ENCODE results near the gene CTNNA1.

Gene CTNNA1

GRCh38 chr5:138936225-138936967 is 183.2 kb downstream of the CTNNA1 start:
- no peak for DNase-seq

- DNase-seq, result no peak
These were observed 183.7 kb downstream of the CTNNA1 start for GRCh38 chr5:138936968-138937345.

DNA sequence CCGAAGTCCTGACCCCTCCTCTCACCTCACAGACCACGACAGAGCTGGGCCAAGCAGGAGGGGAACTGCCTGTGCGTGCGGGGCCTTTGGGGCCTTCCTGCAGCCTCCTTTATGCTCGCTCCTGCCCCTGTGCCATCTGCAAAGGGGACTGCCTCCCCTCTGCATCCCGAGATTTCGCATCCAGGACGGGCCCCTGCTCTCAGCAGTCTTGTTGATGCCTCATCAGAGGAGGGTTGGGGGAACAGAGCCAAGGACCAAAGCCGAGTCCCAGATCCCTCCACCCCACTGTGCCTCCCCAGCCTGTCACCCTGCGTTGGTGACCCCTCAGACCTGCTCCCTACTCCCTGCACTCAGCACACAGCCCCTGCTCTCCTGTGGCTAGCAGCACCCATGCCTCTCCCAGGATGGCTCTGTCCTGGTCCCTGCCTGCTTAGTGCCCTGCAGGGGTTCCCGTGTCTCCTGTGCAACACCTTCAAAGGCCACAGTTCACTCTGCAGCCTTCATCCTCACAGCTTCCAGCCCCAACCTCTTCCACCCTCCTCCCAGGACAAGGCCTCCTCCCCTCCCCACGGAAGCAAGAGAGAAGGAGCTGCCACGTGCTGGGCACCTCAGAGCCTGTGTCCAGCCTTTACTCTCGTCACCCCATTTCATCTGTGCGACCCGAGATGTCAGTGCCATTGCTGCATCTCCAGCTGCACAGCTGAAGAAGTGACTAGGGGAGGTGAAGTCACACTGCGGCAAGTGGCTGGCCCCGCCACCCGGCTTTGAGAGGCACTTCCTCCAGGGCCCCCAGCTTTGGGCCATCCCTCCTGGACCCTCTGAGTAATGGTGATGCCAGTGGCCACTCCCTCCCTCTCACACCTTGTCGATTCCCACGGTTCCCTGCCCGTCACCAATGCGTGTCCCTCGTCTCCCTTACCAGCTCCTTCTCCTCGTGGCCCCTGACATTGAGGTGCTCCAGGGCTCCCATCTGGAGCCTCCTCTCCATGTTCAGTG is 184.5 kb downstream of the CTNNA1 start:
- no peak for DNase-seq

GRCh38 chr5:138938526-138938925 is 185.3 kb downstream of the CTNNA1 start:
- DNase-seq, result no peak

DNA sequence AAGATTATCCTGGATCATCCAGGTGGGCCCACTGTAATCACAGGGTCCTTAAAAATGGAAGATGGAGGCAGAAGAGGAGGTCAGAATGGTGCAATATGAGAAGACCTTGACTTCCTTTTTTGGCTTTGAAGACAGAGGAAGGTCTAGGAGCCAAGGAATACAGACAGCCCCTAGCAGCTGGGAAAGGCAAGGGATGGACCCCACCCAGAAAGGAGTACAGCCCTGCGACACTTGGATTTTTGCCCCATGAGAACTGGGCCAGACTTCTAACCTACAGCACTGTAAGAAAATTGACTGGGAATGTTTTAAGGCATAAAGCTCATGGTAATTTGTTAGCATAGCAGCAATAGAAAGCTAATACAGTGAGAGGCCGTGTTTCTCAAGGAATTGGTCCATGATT is 188.8 kb downstream of the CTNNA1 start:
- no peak for DNase-seq

DNA sequence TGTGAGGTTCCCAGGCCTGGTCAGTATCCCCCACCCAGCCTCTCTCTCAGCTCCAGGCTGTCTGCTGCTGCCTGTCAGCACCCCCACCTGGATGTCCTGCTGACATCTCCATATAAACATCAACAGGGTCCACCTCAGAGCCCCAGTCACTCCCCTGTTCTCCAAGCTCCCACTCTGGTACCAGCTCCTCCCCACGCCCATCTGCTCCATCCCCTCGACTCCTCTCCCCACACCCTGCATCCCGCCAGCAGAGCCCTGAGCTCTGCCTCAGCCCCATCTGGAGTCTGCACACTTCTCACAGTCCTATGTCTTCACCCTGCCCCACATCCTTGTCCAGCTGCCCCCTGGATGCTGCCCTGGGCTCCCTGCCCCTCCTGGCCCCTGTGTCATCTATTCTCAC is 189.6 kb downstream of the CTNNA1 start:
- no peak for DNase-seq

- DNase-seq, result no peak
These were observed 190.5 kb downstream of the CTNNA1 start for GRCh38 chr5:138943599-138944173.

GRCh38 chr5:138944527-138945322 is 191.5 kb downstream of the CTNNA1 start:
- DNase-seq, result no peak

GRCh38 chr5:138945421-138946240 is 192.4 kb downstream of the CTNNA1 start:
- DNase-seq, result no peak

GRCh38 chr5:138946241-138946623 is 193.0 kb downstream of the CTNNA1 start:
- DNase-seq, result no peak

- no peak for DNase-seq
These were observed 193.8 kb downstream of the CTNNA1 start for GRCh38 chr5:138946831-138947560.

GRCh38 chr5:138947780-138948179 is 194.6 kb downstream of the CTNNA1 start:
- DNase-seq, result no peak

DNA sequence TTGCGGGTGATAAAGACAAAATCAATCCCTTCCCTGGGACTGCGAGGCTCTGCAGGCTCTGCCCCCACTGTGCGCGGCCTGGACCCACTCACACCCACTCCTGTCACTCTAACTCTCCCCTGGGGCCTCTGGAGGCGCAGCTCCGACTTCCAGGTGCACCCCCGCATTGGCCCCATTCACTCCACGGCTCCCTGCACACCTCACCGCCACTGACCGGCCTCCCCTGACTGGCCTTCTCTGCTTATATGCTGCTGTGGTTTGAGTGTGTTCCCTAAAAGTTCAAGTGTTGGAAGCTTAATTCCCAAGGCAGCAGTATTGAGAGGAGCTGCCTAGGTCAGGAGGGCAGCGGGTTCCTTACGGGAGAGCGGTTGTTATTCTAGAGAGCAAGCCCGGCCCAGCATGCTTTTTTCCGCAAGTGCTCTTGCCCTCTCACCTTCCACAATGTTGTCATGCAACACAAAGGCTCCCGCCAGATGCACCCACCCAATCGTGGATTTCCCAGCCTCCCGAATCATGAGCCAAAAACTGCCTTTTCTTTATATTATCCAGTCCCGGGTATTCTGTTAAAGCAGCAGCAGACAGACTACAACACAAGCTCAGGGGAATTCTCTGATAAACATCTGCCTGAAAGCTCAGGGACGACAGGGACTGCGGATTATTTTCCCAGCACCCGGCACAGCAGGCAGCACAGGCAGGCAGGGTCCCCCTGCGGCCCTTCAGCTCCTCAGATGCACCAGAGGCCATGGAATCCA is 195.4 kb downstream of the CTNNA1 start:
- no peak for DNase-seq

- DNase-seq, result no peak
These were observed 196.0 kb downstream of the CTNNA1 start for GRCh38 chr5:138949223-138949574.

- DNase-seq, result no peak
These were observed 196.8 kb downstream of the CTNNA1 start for GRCh38 chr5:138949988-138950387.

GRCh38 chr5:138950421-138951031 is 197.3 kb downstream of the CTNNA1 start:
- no peak for DNase-seq

GRCh38 chr5:138951091-138951985 is 198.1 kb downstream of the CTNNA1 start:
- no peak for DNase-seq

DNA sequence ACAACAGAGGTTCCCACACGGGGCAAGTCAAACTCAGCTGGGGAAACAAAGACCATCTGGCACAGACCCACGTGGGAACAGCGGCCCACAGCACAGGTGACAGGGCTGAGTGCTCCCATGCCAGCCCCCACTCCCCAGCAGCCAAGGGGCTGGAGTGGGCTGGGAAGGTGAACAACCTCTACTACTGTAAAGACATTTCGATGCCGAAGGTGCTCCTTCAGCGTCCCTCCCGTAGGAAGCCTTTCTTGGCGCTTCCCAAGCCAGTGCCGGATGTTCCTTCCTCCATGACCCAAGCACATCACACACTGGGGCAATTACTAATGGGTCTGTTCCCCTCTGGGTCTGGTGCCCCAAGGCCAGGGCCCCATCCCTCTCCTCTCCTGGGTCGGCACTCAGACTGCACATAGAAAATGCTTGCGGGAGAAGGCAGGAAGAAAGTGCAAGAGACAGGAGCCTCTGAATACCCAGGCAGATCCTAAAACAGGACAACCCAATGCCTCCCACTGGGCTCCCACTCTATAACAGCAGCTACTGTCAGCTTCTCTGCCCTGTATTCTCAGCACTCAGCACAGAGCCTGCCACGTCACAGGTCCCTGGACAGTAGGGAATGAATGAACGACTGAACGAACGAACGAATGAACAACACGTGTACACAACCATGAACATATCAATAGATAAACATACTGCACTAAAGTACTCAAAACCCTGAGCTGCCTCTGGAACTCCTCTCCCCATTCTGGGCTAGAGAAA is 198.9 kb downstream of the CTNNA1 start:
- no peak for DNase-seq
